T-helper 1 cell treated with Interleukin-12 subunit alpha and Interleukin-12 subunit beta and Interleukin-4 antibody, amounts not matched to agents 30 μg/mL and 1 μg/mL, for 36 hours (primary cell): ENCODE results near the gene JAZF1.
"Not testable (repeated sequence)": the region's sequence is repeated elsewhere in the genome, so short reads cannot be mapped to it uniquely, and the experiment has no call there.

Experiments
- H3K27ac Mint-ChIP-seq: one replicate; pipeline ENCODE4 v1.8.0; 2021; ENCODE audit warnings: mild to moderate bottlenecking, mixed read lengths
- H3K27me3 Mint-ChIP-seq: one replicate; pipeline ENCODE4 v1.8.0; 2021; ENCODE audit warnings: low read depth, mixed read lengths
- H3K36me3 Mint-ChIP-seq: one replicate; pipeline ENCODE4 v1.8.0; 2021; ENCODE audit warnings: low read depth, mixed read lengths
- H3K4me1 Mint-ChIP-seq: one replicate; pipeline ENCODE4 v1.8.0; 2021; ENCODE audit warnings: low read depth, mixed read lengths
- H3K4me3 Mint-ChIP-seq: one replicate; pipeline ENCODE4 v1.8.0; 2021; ENCODE audit warnings: mild to moderate bottlenecking, moderate library complexity, mixed read lengths
- H3K9me3 Mint-ChIP-seq: one replicate; pipeline ENCODE4 v1.8.0; 2021; ENCODE audit warnings: mixed read lengths

Gene JAZF1

DNA sequence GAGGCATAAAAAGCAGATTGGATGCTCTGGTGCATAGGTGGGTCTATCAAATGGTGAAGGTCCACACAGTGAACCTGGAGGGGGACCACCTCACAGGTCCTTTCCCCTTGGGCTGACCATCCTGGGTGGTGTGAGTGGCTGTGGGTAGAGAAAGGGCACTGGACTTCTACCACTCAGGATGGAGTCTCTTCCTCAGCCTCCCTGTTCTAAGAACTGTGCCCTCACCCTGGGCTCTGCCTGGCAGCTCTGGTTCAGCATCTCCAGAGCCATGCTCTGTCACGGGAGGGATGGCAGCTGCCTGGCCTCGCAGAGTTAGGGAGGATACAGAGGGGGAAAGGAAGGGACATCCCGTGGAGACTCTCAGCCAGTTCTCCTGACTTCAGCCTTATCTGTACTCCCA is 318.8 kb downstream of the JAZF1 start:
- no peak overlapping the region for H3K4me3 Mint-ChIP-seq
- H3K27me3 Mint-ChIP-seq = peaks cover 6% of the 10 kb centered on the region
- no peaks in the 10 kb centered on the region for H3K4me1 Mint-ChIP-seq
- no peak overlapping the region for H3K27ac Mint-ChIP-seq
- no peaks in the 10 kb centered on the region for H3K9me3 Mint-ChIP-seq
- no peaks in the 10 kb centered on the region for H3K36me3 Mint-ChIP-seq

DNA sequence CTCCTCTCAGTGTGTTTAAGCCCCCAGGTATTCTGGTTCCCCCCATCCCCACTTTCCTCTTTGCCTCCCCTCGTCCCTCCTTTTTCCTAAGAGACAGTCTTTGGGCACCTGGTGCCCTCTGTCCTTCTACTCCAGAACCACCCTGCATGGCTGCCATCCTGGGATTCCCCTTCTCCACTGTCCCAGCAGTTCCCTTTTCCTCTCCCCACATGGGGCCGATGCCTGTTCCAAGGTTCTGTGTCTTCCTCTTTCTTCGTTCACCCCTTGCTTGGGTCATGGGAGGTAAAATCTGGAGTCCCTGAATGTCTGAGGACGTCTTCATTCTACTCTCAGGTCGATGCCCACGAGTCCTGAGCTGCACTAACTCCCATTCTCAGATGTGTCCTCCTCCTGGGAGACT is 319.8 kb downstream of the JAZF1 start:
- no peak overlapping the region for H3K27ac Mint-ChIP-seq
- H3K9me3 Mint-ChIP-seq = no peaks in the 10 kb centered on the region
- peaks cover 6% of the 10 kb centered on the region for H3K27me3 Mint-ChIP-seq
- no peaks in the 10 kb centered on the region for H3K4me1 Mint-ChIP-seq
- no peaks in the 10 kb centered on the region for H3K36me3 Mint-ChIP-seq
- H3K4me3 Mint-ChIP-seq = no peak overlapping the region

DNA sequence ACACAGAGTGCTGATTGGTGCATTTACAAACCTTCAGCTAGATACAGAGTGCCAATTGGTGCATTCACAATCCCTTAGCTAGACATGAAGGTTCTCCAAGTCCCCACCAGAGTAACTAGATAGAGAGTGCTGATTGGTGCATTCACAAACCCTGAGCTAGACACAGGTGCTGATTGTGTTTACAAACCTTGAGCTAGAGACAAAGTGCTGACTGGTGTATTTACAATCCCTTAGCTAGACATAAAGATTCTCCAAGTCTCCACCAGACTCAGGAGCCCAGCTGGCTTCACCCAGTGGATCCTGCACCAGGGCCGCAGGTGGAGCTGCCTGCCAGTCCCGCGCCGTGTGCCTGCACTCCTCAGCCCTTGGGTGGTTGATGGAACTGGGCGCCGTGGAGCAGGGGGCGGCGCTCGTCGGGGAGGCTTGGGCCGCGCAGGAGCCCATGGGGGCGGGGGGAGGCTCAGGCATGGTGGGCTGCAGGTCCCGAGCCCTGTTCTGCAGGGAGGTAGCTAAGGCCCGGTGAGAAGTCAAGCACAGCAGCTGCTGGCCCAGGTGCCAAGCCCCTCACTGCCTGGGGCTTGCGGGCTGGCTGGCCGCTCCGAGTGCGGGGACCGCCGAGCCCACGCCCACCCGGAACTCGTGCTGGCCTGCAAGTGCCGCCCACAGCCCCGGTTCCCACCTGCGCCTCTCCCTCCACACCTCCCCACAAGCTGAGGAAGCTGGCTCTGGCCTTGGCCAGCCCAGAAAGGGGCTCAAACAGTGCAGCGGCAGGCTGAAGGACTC is 323.7 kb downstream of the JAZF1 start:
- not testable (repeated sequence) for H3K27ac Mint-ChIP-seq, H3K27me3 Mint-ChIP-seq, H3K36me3 Mint-ChIP-seq, H3K4me3 Mint-ChIP-seq, H3K4me1 Mint-ChIP-seq
- H3K9me3 Mint-ChIP-seq = peaks cover 17% of the 10 kb centered on the region

DNA sequence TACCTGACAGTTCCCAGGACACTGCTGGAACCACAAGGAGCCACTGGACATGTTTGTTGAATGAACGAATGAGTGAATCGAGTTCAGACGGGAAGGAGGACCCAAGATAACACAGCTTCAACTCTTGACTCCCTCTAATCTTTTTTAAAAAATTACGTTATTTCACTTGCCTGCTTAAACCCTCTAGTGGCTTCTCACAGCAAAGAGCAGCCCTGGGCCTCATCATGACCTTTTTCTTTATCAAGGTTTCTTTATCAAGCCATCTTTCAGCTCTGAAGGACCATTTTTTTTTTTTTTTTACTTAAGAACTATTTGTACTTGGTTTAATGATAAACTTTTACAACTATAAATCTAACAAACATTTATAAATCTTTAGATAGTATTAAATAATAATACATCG is 330.1 kb downstream of the JAZF1 start:
- no peak overlapping the region for H3K4me3 Mint-ChIP-seq
- H3K27ac Mint-ChIP-seq = no peak overlapping the region
- no peaks in the 10 kb centered on the region for H3K27me3 Mint-ChIP-seq
- H3K4me1 Mint-ChIP-seq = no peaks in the 10 kb centered on the region
- H3K36me3 Mint-ChIP-seq = no peaks in the 10 kb centered on the region
- H3K9me3 Mint-ChIP-seq = peaks cover 15% of the 10 kb centered on the region

DNA sequence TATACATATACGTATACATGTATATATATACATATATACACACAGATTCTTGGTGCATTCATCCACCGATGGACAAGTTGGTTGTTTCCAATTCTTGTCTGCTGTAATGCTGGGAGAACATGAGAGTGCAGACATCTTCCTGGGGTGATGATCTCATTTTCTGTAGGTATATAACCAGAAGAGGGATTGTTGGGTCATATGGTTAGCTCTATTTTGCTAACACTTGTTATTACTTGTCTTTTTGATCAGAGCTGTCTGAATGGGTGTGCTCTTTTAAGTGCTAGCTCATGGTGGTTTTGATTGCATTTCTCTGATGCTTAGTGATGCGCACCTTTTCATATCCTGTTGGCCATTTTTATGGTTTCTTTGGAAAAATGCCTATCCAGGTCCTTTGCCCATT is 334.2 kb downstream of the JAZF1 start:
- Mint-ChIP-seq H3K36me3 (no peaks in the 10 kb centered on the region), H3K4me3 (no peak overlapping the region), H3K4me1 (no peaks in the 10 kb centered on the region), H3K9me3 (no peaks in the 10 kb centered on the region), H3K27me3 (no peaks in the 10 kb centered on the region), H3K27ac (no peak overlapping the region)

DNA sequence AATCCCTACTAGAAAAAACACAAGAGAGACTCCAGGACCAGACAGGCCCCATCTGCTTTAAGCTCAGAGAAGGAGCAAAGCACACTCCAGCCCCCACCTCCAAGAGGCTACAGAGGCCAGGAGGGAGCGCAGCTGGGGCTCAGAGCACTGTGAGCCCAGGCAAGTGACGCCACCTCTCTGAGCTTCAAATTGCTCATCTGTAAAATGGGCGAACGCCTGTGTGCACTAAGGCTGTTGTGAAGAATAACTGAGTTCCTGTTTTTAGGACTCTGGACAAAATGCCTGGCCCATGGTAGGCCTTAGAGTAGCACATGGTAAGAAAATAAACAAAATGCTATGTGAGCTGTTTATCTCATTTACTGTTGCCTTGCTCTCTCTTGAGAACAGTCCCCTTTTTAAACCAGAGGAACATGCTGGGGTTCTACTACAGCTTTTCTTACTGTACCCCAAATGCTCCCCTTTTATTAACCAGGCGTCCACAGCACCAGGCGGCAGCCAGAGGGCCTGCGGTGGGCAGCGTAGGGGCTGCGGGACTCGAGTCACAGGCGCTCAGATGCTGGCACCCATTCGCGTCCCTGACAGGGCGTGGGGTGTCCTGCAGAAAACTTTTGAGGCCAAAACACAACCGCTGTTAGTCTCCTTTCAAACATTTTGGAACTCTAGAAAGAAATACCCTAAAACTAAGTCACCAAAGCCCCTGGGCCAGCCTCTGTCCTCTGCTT is 336.9 kb downstream of the JAZF1 start:
- Mint-ChIP-seq H3K36me3 (peaks cover 1% of the 10 kb centered on the region), H3K9me3 (no peaks in the 10 kb centered on the region), H3K27me3 (no peaks in the 10 kb centered on the region), H3K4me3 (no peak overlapping the region), H3K27ac (no peak overlapping the region), H3K4me1 (no peaks in the 10 kb centered on the region)

DNA sequence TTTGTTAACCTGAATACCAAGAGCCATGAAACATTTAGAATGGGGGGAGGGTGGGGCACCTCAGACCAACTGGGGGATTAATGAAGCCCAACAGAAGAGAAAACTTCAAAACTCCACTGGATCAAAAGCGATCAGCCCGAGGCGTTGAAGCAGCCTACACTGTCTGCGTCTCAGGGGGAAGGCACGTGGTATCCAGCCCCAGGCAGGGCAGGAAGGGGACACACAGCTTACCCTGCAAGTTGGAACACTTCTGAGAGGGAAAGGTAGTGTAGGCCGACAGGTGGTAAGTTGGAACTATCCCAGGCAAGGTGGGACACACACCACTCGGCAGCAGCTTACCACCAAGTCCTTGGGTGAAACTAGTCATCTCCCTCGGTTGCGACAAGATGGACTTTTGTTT is 337.7 kb downstream of the JAZF1 start:
- Mint-ChIP-seq H3K9me3 (no peaks in the 10 kb centered on the region), H3K27me3 (no peaks in the 10 kb centered on the region), H3K27ac (no peak overlapping the region), H3K4me3 (no peak overlapping the region), H3K36me3 (peaks cover 1% of the 10 kb centered on the region), H3K4me1 (no peaks in the 10 kb centered on the region)

DNA sequence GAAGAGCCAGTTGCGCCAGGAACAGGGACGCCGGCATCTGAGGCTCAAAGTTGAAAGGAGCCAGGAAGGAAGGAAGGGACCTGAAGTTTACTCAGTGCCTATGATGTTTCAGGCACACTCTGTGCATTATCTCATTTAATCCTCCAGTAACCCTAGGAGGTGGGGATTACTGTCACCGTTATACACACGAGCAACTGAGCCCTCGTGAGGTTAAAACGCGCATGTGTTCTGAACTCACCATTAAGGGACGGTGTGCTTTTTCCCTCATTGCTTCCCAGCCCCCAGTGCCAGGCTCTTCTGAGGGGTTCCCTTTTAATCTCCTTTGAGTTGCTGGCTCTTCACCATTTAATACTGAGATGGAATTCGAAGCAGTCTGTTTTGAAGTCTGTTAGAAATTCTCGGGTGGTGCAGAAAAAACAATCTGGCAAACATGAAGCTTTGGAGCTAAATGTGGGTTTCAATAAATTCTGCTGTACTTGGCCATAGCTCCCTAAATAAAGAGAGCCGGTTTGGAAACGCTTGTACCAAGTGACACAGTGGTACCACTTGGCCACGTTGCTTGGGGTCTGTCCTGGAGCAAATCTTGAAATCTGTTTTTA is 338.4 kb downstream of the JAZF1 start:
- no peaks in the 10 kb centered on the region for H3K4me1 Mint-ChIP-seq
- no peak overlapping the region for H3K27ac Mint-ChIP-seq
- H3K27me3 Mint-ChIP-seq = no peaks in the 10 kb centered on the region
- H3K4me3 Mint-ChIP-seq = no peak overlapping the region
- H3K36me3 Mint-ChIP-seq = peaks cover 1% of the 10 kb centered on the region
- H3K9me3 Mint-ChIP-seq = no peaks in the 10 kb centered on the region

DNA sequence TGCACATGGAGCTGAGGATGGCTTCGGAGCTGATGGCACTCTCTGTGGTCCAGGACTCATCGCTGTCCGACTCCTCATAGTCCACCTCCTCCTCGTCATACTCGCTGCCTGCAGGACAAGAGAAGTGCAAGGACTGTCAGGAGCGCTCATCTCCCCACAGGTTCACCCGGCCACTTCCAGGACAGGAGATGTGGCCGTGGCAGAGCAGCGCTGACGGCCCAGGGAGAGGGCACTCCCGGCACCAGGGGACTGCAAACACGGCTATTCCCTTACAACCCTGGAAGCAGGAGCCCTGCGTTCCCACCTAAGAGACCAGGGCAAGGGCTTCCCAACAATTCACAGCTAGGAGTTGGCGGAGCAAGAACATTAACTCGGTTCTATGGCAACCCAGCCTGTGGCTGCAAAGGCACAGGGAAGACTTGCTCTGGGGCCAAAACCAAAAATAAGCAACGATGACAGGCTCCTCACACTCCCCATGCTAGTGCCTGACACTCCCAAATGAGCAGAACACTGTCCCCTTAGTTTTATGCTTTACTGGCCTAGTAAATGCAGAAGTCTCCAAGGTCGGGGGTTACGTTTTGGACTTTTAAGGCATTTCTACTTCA is 339.7 kb downstream of the JAZF1 start:
- Mint-ChIP-seq H3K4me1 (no peaks in the 10 kb centered on the region), H3K9me3 (no peaks in the 10 kb centered on the region), H3K36me3 (peaks cover 1% of the 10 kb centered on the region), H3K27me3 (no peaks in the 10 kb centered on the region), H3K4me3 (no peak overlapping the region), H3K27ac (no peak overlapping the region)

DNA sequence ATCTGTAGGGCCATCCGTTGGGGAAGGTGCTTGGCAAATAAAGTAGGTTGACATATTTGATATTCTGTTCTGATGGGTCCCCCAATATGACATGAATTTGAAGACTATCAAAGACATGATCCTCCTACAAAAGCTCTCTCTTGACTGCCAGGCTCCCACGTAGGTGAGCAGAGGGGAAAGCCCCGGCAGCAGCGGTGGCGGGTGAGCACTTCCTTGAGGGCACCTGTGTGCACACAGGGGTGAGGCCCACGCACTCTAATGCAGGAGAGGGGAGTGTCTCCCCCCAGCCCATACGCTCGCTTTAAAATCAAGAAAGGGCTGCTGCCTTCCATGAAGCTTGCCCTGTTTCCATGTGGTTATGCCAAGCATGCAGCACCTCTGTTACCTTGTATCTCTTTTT is 340.3 kb downstream of the JAZF1 start:
- no peaks in the 10 kb centered on the region for H3K4me1 Mint-ChIP-seq
- H3K36me3 Mint-ChIP-seq = peaks cover 1% of the 10 kb centered on the region
- H3K27ac Mint-ChIP-seq = no peak overlapping the region
- H3K9me3 Mint-ChIP-seq = no peaks in the 10 kb centered on the region
- no peak overlapping the region for H3K4me3 Mint-ChIP-seq
- no peaks in the 10 kb centered on the region for H3K27me3 Mint-ChIP-seq

DNA sequence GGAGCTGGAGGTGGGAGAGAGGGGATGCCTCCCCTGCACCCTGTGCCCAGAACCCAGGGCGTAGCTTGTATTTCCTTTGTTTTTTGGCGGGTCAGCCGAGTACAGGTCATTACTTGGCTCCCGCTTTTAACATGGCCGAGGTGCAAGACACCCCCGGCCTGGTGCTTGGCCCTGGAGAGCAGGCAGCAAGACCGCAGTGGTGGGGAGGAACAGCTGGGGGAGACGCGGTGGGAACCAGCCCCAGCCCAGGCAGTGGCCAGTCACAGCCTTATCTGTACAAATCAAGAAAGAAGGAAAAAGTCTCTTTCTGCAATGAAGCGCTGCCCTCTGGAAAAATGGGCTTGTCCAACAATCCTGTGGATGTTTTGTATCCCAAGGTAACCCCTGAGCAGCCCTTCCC is 341.5 kb downstream of the JAZF1 start:
- no peak overlapping the region for H3K27ac Mint-ChIP-seq
- no peak overlapping the region for H3K4me3 Mint-ChIP-seq
- peaks cover 1% of the 10 kb centered on the region for H3K36me3 Mint-ChIP-seq
- no peaks in the 10 kb centered on the region for H3K9me3 Mint-ChIP-seq
- no peaks in the 10 kb centered on the region for H3K4me1 Mint-ChIP-seq
- H3K27me3 Mint-ChIP-seq = no peaks in the 10 kb centered on the region

DNA sequence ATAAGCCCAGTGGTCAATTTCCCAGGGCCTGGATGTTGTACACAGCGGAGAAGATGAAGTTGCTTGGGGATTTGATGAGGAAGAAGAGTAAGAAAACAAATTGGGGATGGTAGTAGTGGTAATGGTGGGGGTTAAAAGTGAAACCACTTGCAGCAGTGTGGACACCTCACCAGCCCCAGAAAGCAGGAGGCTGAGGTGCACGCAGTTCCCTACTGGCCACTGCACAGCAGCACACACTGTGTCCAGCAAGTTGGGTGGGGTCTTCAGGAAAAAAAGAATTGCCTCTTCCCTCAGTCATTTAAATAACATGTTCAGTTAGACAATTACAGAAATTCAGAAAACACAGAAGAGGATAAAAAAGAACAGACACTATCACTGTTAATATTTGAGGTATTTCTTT is 344.1 kb downstream of the JAZF1 start:
- Mint-ChIP-seq H3K4me3 (no peak overlapping the region), H3K9me3 (no peaks in the 10 kb centered on the region), H3K4me1 (no peaks in the 10 kb centered on the region), H3K36me3 (peaks cover 3% of the 10 kb centered on the region), H3K27me3 (no peaks in the 10 kb centered on the region), H3K27ac (no peak overlapping the region)

DNA sequence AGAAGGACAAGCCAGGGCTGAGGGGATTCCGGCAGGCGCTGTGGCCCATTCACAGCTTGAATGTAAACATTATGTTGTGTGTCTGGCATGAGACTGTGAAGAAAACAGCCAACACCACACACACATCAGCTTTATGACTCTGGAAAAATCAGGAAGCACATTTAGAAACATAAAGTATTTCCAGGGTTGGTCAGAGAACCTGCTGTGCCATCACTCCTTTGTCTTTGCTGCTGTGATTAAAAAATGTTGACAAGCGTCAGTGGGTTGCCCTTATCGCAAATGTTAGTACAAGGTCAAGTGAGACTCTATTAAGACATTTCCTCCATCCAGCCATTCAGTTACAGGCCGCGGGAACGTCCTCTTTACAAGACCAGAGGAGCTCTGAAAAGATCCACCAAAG is 345.2 kb downstream of the JAZF1 start:
- Mint-ChIP-seq H3K9me3 (no peaks in the 10 kb centered on the region), H3K27me3 (no peaks in the 10 kb centered on the region), H3K27ac (no peak overlapping the region), H3K36me3 (peaks cover 3% of the 10 kb centered on the region), H3K4me1 (no peaks in the 10 kb centered on the region), H3K4me3 (no peak overlapping the region)

DNA sequence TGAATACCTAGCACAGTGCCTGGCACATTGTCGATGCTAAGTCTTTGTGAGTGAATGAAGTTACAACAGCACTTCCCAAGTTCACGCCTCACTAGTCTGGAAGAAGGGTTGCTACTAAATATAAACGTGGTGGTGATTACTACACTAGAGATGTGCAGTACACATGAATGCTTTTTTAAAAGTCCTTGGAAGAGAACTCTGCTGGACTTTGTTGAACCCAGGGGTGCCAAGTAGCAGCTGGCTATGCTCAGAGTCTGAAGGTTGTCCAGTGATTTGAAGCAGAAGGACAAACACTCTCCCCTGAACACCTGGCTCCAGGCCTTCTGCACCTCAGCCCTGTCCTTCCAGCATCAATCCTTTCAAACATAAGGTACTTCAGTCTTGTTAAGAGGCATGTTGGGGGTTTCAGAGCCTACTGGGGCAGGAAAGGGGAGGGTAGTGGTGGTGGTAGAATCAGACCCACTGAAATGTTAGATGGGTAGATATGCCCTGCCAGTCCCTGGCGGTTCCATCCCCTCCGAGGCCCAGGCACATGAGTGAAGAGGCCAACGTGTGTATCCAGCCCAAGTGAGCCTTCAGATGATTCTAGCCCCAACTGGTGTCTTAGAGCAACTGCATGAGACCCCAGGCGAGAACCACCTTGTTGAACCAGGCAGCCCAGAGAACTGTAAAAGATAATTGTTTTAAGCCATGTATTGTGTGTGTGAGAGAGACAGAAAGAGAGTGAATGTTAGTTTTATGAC is 346.2 kb downstream of the JAZF1 start:
- Mint-ChIP-seq H3K9me3 (no peaks in the 10 kb centered on the region), H3K4me3 (no peak overlapping the region), H3K27me3 (no peaks in the 10 kb centered on the region), H3K4me1 (no peaks in the 10 kb centered on the region), H3K27ac (no peak overlapping the region), H3K36me3 (peaks cover 5% of the 10 kb centered on the region)
